ENCODE measurements around the gene AMDHD2.

Gene AMDHD2

GRCh38 chr16:2523801-2524231, 3.6 kb downstream of the AMDHD2 start:
- peaks cover 0 to 26% (median 22%) of the 10 kb centered on the region in 4 experiments for H3K4me1 ChIP-seq (ENCODE audit: control extremely low read depth in 1 of 4, control insufficient read depth in 4 of 4, insufficient read depth in 4 of 4, low read length in 3 of 4)
- ChIA-PET POLR2A (no interaction called here), CTCF (interaction anchor here (1.6 kb wide), 1 partner anchor 12 kb away, joined by 3 read pairs; no protein-coding TSS in a partner anchor)
- H3K36me3 ChIP-seq (ENCODE audit: control insufficient read depth in 4 of 4, insufficient read depth in 4 of 4, low read length in 3 of 4) = peaks cover 3 to 54% (median 39%) of the 10 kb centered on the region in 4 experiments
- no peak overlapping the region for H3K4me3 ChIP-seq (ENCODE audit: control insufficient read depth in 1 of 7, extremely low read depth in 1 of 7, insufficient read depth in 4 of 7, low read depth in 2 of 7, low read length in 6 of 7)
- H3K27me3 ChIP-seq (replicated peaks in 2 of 5; ENCODE audit: control insufficient read depth in 4 of 5, insufficient read depth in 5 of 5, low read length in 4 of 5) = no peaks in the 10 kb centered on the region
- 99% methylated on average over 6 of the region's 6 CpGs for WGBS (ENCODE audit: insufficient coverage)
- no peak overlapping the region for H3K27ac ChIP-seq (ENCODE audit: insufficient read depth in 1 of 2, low read depth in 1 of 2, low read length in 2 of 2, poor library complexity in 1 of 2, severe bottlenecking in 2 of 2)
- no peak for DNase-seq
- no peaks in the 10 kb centered on the region for H3K9me3 ChIP-seq (ENCODE audit: control extremely low read depth in 1 of 5, control insufficient read depth in 4 of 5, insufficient read depth in 2 of 5, low read depth in 1 of 5, low read length in 4 of 5)

- ChIA-PET CTCF (interaction anchor here (1.6 kb wide), 1 partner anchor 12 kb away, joined by 3 read pairs; no protein-coding TSS in a partner anchor), POLR2A (no interaction called here)
- Histone ChIP-seq H3K27ac (ENCODE audit: insufficient read depth in 1 of 2, low read depth in 1 of 2, low read length in 2 of 2, poor library complexity in 1 of 2, severe bottlenecking in 2 of 2) (no peak overlapping the region), H3K9me3 (ENCODE audit: control extremely low read depth in 1 of 5, control insufficient read depth in 4 of 5, insufficient read depth in 2 of 5, low read depth in 1 of 5, low read length in 4 of 5) (no peaks in the 10 kb centered on the region), H3K4me1 (ENCODE audit: control extremely low read depth in 1 of 4, control insufficient read depth in 4 of 4, insufficient read depth in 4 of 4, low read length in 3 of 4) (peaks cover 0 to 20% (median 16%) of the 10 kb centered on the region in 4 experiments), H3K27me3 (replicated peaks in 2 of 5; ENCODE audit: control insufficient read depth in 4 of 5, insufficient read depth in 5 of 5, low read length in 4 of 5) (no peaks in the 10 kb centered on the region), H3K36me3 (ENCODE audit: control insufficient read depth in 4 of 4, insufficient read depth in 4 of 4, low read length in 3 of 4) (peaks cover 3 to 54% (median 40%) of the 10 kb centered on the region in 4 experiments), H3K4me3 (ENCODE audit: control insufficient read depth in 1 of 7, extremely low read depth in 1 of 7, insufficient read depth in 4 of 7, low read depth in 2 of 7, low read length in 6 of 7) (no peak overlapping the region)
- DNase-seq = no peak
- 97% methylated on average over 7 of the region's 9 CpGs for WGBS (ENCODE audit: insufficient coverage)
These were observed 4.3 kb downstream of the AMDHD2 start for GRCh38 chr16:2524339-2524938.

GRCh38 chr16:2526135-2526534, 6.0 kb downstream of the AMDHD2 start:
- Histone ChIP-seq H3K9me3 (ENCODE audit: control extremely low read depth in 1 of 5, control insufficient read depth in 4 of 5, insufficient read depth in 2 of 5, low read depth in 1 of 5, low read length in 4 of 5) (no peaks in the 10 kb centered on the region), H3K36me3 (ENCODE audit: control insufficient read depth in 4 of 4, insufficient read depth in 4 of 4, low read length in 3 of 4) (peaks cover 3 to 60% (median 42%) of the 10 kb centered on the region in 4 experiments), H3K27ac (ENCODE audit: insufficient read depth in 1 of 2, low read depth in 1 of 2, low read length in 2 of 2, poor library complexity in 1 of 2, severe bottlenecking in 2 of 2) (no peak overlapping the region), H3K4me1 (ENCODE audit: control extremely low read depth in 1 of 4, control insufficient read depth in 4 of 4, insufficient read depth in 4 of 4, low read length in 3 of 4) (peaks cover 0 to 12% (median 6%) of the 10 kb centered on the region in 4 experiments), H3K4me3 (ENCODE audit: control insufficient read depth in 1 of 7, extremely low read depth in 1 of 7, insufficient read depth in 4 of 7, low read depth in 2 of 7, low read length in 6 of 7) (no peak overlapping the region), H3K27me3 (replicated peaks in 2 of 5; ENCODE audit: control insufficient read depth in 4 of 5, insufficient read depth in 5 of 5, low read length in 4 of 5) (no peaks in the 10 kb centered on the region)
- POLR2A ChIA-PET = no interaction called here
- no peak for DNase-seq
- CTCF ChIA-PET = no interaction called here
- 83% methylated on average over 5 of the region's 8 CpGs for WGBS (ENCODE audit: insufficient coverage)

GRCh38 chr16:2527071-2527783, 7.1 kb downstream of the AMDHD2 start:
- Histone ChIP-seq H3K9me3 (ENCODE audit: control extremely low read depth in 1 of 5, control insufficient read depth in 4 of 5, insufficient read depth in 2 of 5, low read depth in 1 of 5, low read length in 4 of 5) (no peaks in the 10 kb centered on the region), H3K4me3 (ENCODE audit: control insufficient read depth in 1 of 7, extremely low read depth in 1 of 7, insufficient read depth in 4 of 7, low read depth in 2 of 7, low read length in 6 of 7) (no peak overlapping the region), H3K4me1 (ENCODE audit: control extremely low read depth in 1 of 4, control insufficient read depth in 4 of 4, insufficient read depth in 4 of 4, low read length in 3 of 4) (peaks cover 0 to 17% (median 11%) of the 10 kb centered on the region in 4 experiments), H3K27ac (ENCODE audit: insufficient read depth in 1 of 2, low read depth in 1 of 2, low read length in 2 of 2, poor library complexity in 1 of 2, severe bottlenecking in 2 of 2) (no peak overlapping the region), H3K36me3 (ENCODE audit: control insufficient read depth in 4 of 4, insufficient read depth in 4 of 4, low read length in 3 of 4) (peaks cover 3 to 60% (median 42%) of the 10 kb centered on the region in 4 experiments), H3K27me3 (replicated peaks in 2 of 5; ENCODE audit: control insufficient read depth in 4 of 5, insufficient read depth in 5 of 5, low read length in 4 of 5) (no peaks in the 10 kb centered on the region)
- ChIA-PET CTCF (no interaction called here), POLR2A (no interaction called here)
- DNase-seq = no peak
- 97% methylated on average over 8 of the region's 12 CpGs for WGBS (ENCODE audit: insufficient coverage)

GRCh38 chr16:2527784-2528100, 7.6 kb downstream of the AMDHD2 start:
- no peaks in the 10 kb centered on the region for H3K9me3 ChIP-seq (ENCODE audit: control extremely low read depth in 1 of 5, control insufficient read depth in 4 of 5, insufficient read depth in 2 of 5, low read depth in 1 of 5, low read length in 4 of 5)
- DNase-seq = no peak
- no peaks in the 10 kb centered on the region for H3K27me3 ChIP-seq (replicated peaks in 2 of 5; ENCODE audit: control insufficient read depth in 4 of 5, insufficient read depth in 5 of 5, low read length in 4 of 5)
- H3K27ac ChIP-seq (ENCODE audit: insufficient read depth in 1 of 2, low read depth in 1 of 2, low read length in 2 of 2, poor library complexity in 1 of 2, severe bottlenecking in 2 of 2) = no peak overlapping the region
- H3K4me3 ChIP-seq (ENCODE audit: control insufficient read depth in 1 of 7, extremely low read depth in 1 of 7, insufficient read depth in 4 of 7, low read depth in 2 of 7, low read length in 6 of 7) = no peak overlapping the region
- peaks cover 0 to 22% (median 16%) of the 10 kb centered on the region in 4 experiments for H3K4me1 ChIP-seq (ENCODE audit: control extremely low read depth in 1 of 4, control insufficient read depth in 4 of 4, insufficient read depth in 4 of 4, low read length in 3 of 4)
- ChIA-PET POLR2A (no interaction called here), CTCF (no interaction called here)
- 94% methylated on average over 21 of the region's 24 CpGs for WGBS (ENCODE audit: insufficient coverage)
- peaks cover 3 to 60% (median 42%) of the 10 kb centered on the region in 4 experiments for H3K36me3 ChIP-seq (ENCODE audit: control insufficient read depth in 4 of 4, insufficient read depth in 4 of 4, low read length in 3 of 4)

GRCh38 chr16:2528161-2529060, 8.2 kb downstream of the AMDHD2 start:
- peaks cover 3 to 56% (median 37%) of the 10 kb centered on the region in 4 experiments for H3K36me3 ChIP-seq (ENCODE audit: control insufficient read depth in 4 of 4, insufficient read depth in 4 of 4, low read length in 3 of 4)
- H3K4me3 ChIP-seq (ENCODE audit: control insufficient read depth in 1 of 7, extremely low read depth in 1 of 7, insufficient read depth in 4 of 7, low read depth in 2 of 7, low read length in 6 of 7) = no peak overlapping the region
- POLR2A ChIA-PET = no interaction called here
- 98% methylated on average over 33 of the region's 36 CpGs for WGBS (ENCODE audit: insufficient coverage)
- H3K4me1 ChIP-seq (ENCODE audit: control extremely low read depth in 1 of 4, control insufficient read depth in 4 of 4, insufficient read depth in 4 of 4, low read length in 3 of 4) = peaks cover 0 to 24% (median 18%) of the 10 kb centered on the region in 4 experiments
- no peaks in the 10 kb centered on the region for H3K27me3 ChIP-seq (replicated peaks in 2 of 5; ENCODE audit: control insufficient read depth in 4 of 5, insufficient read depth in 5 of 5, low read length in 4 of 5)
- H3K9me3 ChIP-seq (ENCODE audit: control extremely low read depth in 1 of 5, control insufficient read depth in 4 of 5, insufficient read depth in 2 of 5, low read depth in 1 of 5, low read length in 4 of 5) = no peaks in the 10 kb centered on the region
- CTCF ChIA-PET = interaction anchor here (0.9 kb wide), 1 partner anchor 8 kb away, joined by 3 read pairs; the partner anchor contains the start of gene AMDHD2
- no peak for DNase-seq
- no peak overlapping the region for H3K27ac ChIP-seq (ENCODE audit: insufficient read depth in 1 of 2, low read depth in 1 of 2, low read length in 2 of 2, poor library complexity in 1 of 2, severe bottlenecking in 2 of 2)
